H1 (cell line): ENCODE results near the gene DHX58. TPM values are rescaled to one million over a fixed set of nuclear protein-coding genes. Genes with fewer than 3 reads are reported as not detected.

Source experiments
- CTCF ChIA-PET: fragments of 300-600 bp; sonication (Branson Sonifier 250); formaldehyde crosslinking; loops from one replicate; lab custom pipeline; 2021; ENCODE audit not compliant: partially characterized antibody; lab: Charles Lee
- POLR2A ChIA-PET: fragments of 300-600 bp; sonication (Branson Sonifier 250); formaldehyde crosslinking; loops from one replicate; lab custom pipeline; 2021; ENCODE audit warnings: inconsistent platforms; ENCODE audit not compliant: partially characterized antibody; lab: Charles Lee
- DNase-seq, 2 experiments: peaks; one replicate each; pipeline versions ENCODE4 v3.0.0 to v3.0.0-alpha.2; 2010 to 2022; ENCODE audit warnings: low spot score in 2 of 2, low read depth in 1 of 2, mixed read lengths in 1 of 2
- FAIRE-seq: peaks from 2 replicates; lab custom pipeline; 2011; peaks lifted over from hg19 to GRCh38; lab: Jason Lieb, UNC
- H2AFZ ChIP-seq: 2 replicates; pipeline ENCODE4 v1.8.1; 2012; ENCODE audit warnings: low read length, inconsistent platforms
- H2AK5ac ChIP-seq: 2 replicates; pipeline ENCODE4 v1.6.1; 2013; ENCODE audit warnings: low read depth, low read length
- H2BK120ac ChIP-seq: replicated peaks from 2 replicates; pipeline ENCODE3; 2013; ENCODE audit warnings: low read depth, low read length, inconsistent platforms
- H2BK12ac ChIP-seq: 2 replicates; pipeline ENCODE4 v1.6.1; 2013; ENCODE audit warnings: low read depth, low read length
- H2BK15ac ChIP-seq: 2 replicates; pipeline ENCODE4 v1.6.1; 2013; ENCODE audit warnings: low read length
- H2BK20ac ChIP-seq: 2 replicates; pipeline ENCODE4 v1.6.1; 2013; ENCODE audit warnings: low read length
- H2BK5ac ChIP-seq: 2 replicates; pipeline ENCODE4 v1.6.1; 2013; ENCODE audit warnings: low read depth, low read length
- H3K14ac ChIP-seq: 2 replicates; pipeline ENCODE4 v1.6.1; 2013; ENCODE audit warnings: inconsistent platforms; ENCODE audit not compliant: insufficient read length
- H3K18ac ChIP-seq: 2 replicates; pipeline ENCODE4 v1.6.1; 2013; ENCODE audit warnings: low read length; ENCODE audit errors: extremely low read depth
- H3K23ac ChIP-seq: 2 replicates; pipeline ENCODE4 v1.6.1; 2013; ENCODE audit warnings: inconsistent platforms; ENCODE audit not compliant: insufficient read length
- H3K23me2 ChIP-seq: 2 replicates; pipeline ENCODE4 v1.6.1; 2013; ENCODE audit warnings: low read depth, low read length
- H3K27ac ChIP-seq: 2 replicates; pipeline ENCODE4 v1.6.1; 2011; ENCODE audit warnings: low read depth, low read length, inconsistent platforms
- H3K27me3 ChIP-seq, 4 experiments: replicated peaks in 1 of 4; 1 replicate in 1 of 4; 2 replicates in 3 of 4; pipeline versions ENCODE4 v1.6.1 to v1.8.1; 2011 to 2013; ENCODE audit warnings: low read length in 3 of 4, mild to moderate bottlenecking in 3 of 4, inconsistent platforms in 2 of 4, mixed read lengths in 2 of 4, moderate library complexity in 1 of 4; ENCODE audit not compliant: control insufficient read depth in 3 of 4, insufficient read depth in 3 of 4; ENCODE audit errors: extremely low read depth in 1 of 4
- H3K36me3 ChIP-seq, 4 experiments: 2 replicates each; pipeline versions ENCODE4 v1.6.1 to v1.8.1; 2011 to 2013; ENCODE audit warnings: mild to moderate bottlenecking in 4 of 4, low read length in 3 of 4, moderate library complexity in 2 of 4, control low read depth in 1 of 4, inconsistent platforms in 1 of 4; ENCODE audit not compliant: insufficient read depth in 4 of 4, control insufficient read depth in 2 of 4
- H3K4ac ChIP-seq: replicated peaks from 2 replicates; pipeline ENCODE3; 2013; ENCODE audit warnings: low read length, low read depth, mixed read lengths, inconsistent platforms; ENCODE audit not compliant: insufficient read length
- H3K4me1 ChIP-seq, 4 experiments: replicated peaks in 1 of 4; 1 replicate in 1 of 4; 2 replicates in 3 of 4; pipeline versions ENCODE4 v1.6.1 to v1.8.1; 2011 to 2013; ENCODE audit warnings: low read length in 3 of 4, inconsistent platforms in 2 of 4, mixed read lengths in 1 of 4; ENCODE audit not compliant: insufficient read depth in 4 of 4, control insufficient read depth in 3 of 4
- H3K4me2 ChIP-seq, 2 experiments: 2 replicates each; pipeline versions ENCODE4 v1.6.1 to v1.8.1; 2011 to 2013; ENCODE audit warnings: low read depth in 2 of 2, low read length in 2 of 2, control low read depth in 1 of 2, inconsistent platforms in 1 of 2, mild to moderate bottlenecking in 1 of 2; ENCODE audit not compliant: insufficient read depth in 1 of 2
- H3K4me3 ChIP-seq, 4 experiments: fragments of 200-600, 300-600 bp in 1 of 4; sonication (generic), shearing (Covaris generic), sonication (Bioruptor Twin) in 1 of 4; 2 replicates each; pipeline versions ENCODE4 v1.5.1 to v1.8.1; 2011 to 2016; ENCODE audit warnings: low read length in 4 of 4, low read depth in 3 of 4, control low read depth in 2 of 4, inconsistent platforms in 2 of 4, mild to moderate bottlenecking in 2 of 4, mixed read lengths in 1 of 4, moderate library complexity in 1 of 4; ENCODE audit not compliant: insufficient read depth in 2 of 4; ENCODE audit errors: extremely low read depth in 1 of 4
- H3K56ac ChIP-seq: replicated peaks from 2 replicates; pipeline ENCODE3; 2013; ENCODE audit warnings: low read depth, mild to moderate bottlenecking, mixed read lengths, low read length, inconsistent platforms; ENCODE audit not compliant: insufficient read length
- H3K79me1 ChIP-seq: 2 replicates; pipeline ENCODE4 v1.6.1; 2013; ENCODE audit warnings: low read depth, low read length, control low read depth
- H3K79me2 ChIP-seq, 2 experiments: 2 replicates each; pipeline versions ENCODE4 v1.6.1 to v1.8.1; 2012 to 2013; ENCODE audit warnings: low read length in 2 of 2, mild to moderate bottlenecking in 2 of 2, inconsistent platforms in 1 of 2; ENCODE audit not compliant: insufficient read depth in 2 of 2, control insufficient read depth in 1 of 2
- H3K9ac ChIP-seq, 4 experiments: replicated peaks in 1 of 4; 1 replicate in 1 of 4; 2 replicates in 3 of 4; pipeline versions ENCODE4 v1.6.1 to v1.8.1; 2011 to 2013; ENCODE audit warnings: low read depth in 3 of 4, low read length in 3 of 4, control low read depth in 2 of 4, mild to moderate bottlenecking in 2 of 4, moderate library complexity in 2 of 4, inconsistent platforms in 1 of 4; ENCODE audit errors: extremely low read depth in 1 of 4
- H3K9me3 ChIP-seq, 2 experiments: 2 replicates each; pipeline versions ENCODE4 v1.6.1 to v1.8.1; 2012 to 2013; ENCODE audit warnings: mild to moderate bottlenecking in 2 of 2, moderate library complexity in 2 of 2, control low read depth in 1 of 2, inconsistent platforms in 1 of 2, low read depth in 1 of 2, low read length in 1 of 2, mixed read lengths in 1 of 2; ENCODE audit not compliant: insufficient read depth in 2 of 2
- H4K20me1 ChIP-seq, 2 experiments: replicated peaks in 1 of 2; 2 replicates each; pipeline versions ENCODE3 to v1.8.1; 2011 to 2013; ENCODE audit warnings: inconsistent platforms in 2 of 2, low read length in 2 of 2, mild to moderate bottlenecking in 1 of 2; ENCODE audit not compliant: insufficient read depth in 2 of 2, control insufficient read depth in 1 of 2
- H4K5ac ChIP-seq: 2 replicates; pipeline ENCODE4 v1.6.1; 2013; ENCODE audit warnings: low read length, low read depth, mixed read lengths, inconsistent platforms; ENCODE audit not compliant: insufficient read length
- H4K8ac ChIP-seq: 2 replicates; pipeline ENCODE4 v1.8.0; 2013; ENCODE audit warnings: mild to moderate bottlenecking, moderate library complexity, low read length, inconsistent platforms; ENCODE audit not compliant: insufficient read depth; ENCODE audit errors: extremely low read depth
- H4K91ac ChIP-seq: replicated peaks from 2 replicates; pipeline ENCODE3; 2013; ENCODE audit warnings: low read length, mixed read lengths, inconsistent platforms; ENCODE audit not compliant: insufficient read length
- CREB1 ChIP-seq: IDR thresholded peaks from 2 replicates; pipeline ENCODE4 v1.6.1; 2012; ENCODE audit warnings: inconsistent platforms
- FOSL1 ChIP-seq: IDR thresholded peaks from 2 replicates; pipeline ENCODE4 v1.6.1; 2011; ENCODE audit warnings: mild to moderate bottlenecking, low read depth, low read length, moderate library complexity; ENCODE audit not compliant: insufficient read depth
- RFX5 ChIP-seq: IDR thresholded peaks from 2 replicates; pipeline ENCODE4 v1.6.1; 2011; ENCODE audit warnings: low read depth, low read length, improper control_type of control experiment, borderline replicate concordance
- SIN3A ChIP-seq, 2 experiments: IDR thresholded peaks in 1 of 2; conservative IDR thresholded peaks in 1 of 2; 2 replicates each; pipeline ENCODE4 v1.6.1; 2011 to 2012; ENCODE audit warnings: low read length in 2 of 2, improper control_type of control experiment in 1 of 2, low read depth in 1 of 2, mild to moderate bottlenecking in 1 of 2
- SUZ12 ChIP-seq: fragments of 200-600 bp; sonication (generic); IDR thresholded peaks from 2 replicates; pipeline ENCODE4 v1.6.1; 2012; ENCODE audit warnings: mild to moderate bottlenecking, inconsistent platforms, low read length, moderate library complexity, mixed read lengths
- TEAD4 ChIP-seq: IDR thresholded peaks from 2 replicates; pipeline ENCODE4 v1.6.1; 2012; ENCODE audit warnings: low read depth, low read length, inconsistent platforms, mixed read lengths
- WGBS, 2 experiments: shearing (Covaris generic) in 1 of 2; methylation state at CpG; one replicate each; pipeline versions ENCODE4 v1.1.6 to v1.1.7; 2013 to 2015; ENCODE audit warnings: low lambda C conversion rate in 2 of 2, mixed read lengths in 2 of 2, inconsistent platforms in 1 of 2, low coverage in 1 of 2, missing lambda C conversion rate in 1 of 2; ENCODE audit not compliant: insufficient replicate concordance in 2 of 2, insufficient coverage in 1 of 2, insufficient read length in 1 of 2; ENCODE audit errors: extremely low coverage in 1 of 2, missing lambda C conversion rate in 1 of 2; 5-methylcytosine and 5-hydroxymethylcytosine counted together
- polyA plus RNA-seq, 7 experiments: library from polyadenylated mRNA; depleted of rRNA in 3 of 7; stranded (reverse) in 5 of 7; unstranded in 2 of 7; fragments of >200 nt in 5 of 7; fragments of 200-250 nt in 2 of 7; gene quantifications; 1 replicate in 5 of 7; 2 replicates in 1 of 7; 4 replicates in 1 of 7; pipeline versions ENCODE4 v1.2.1 to v1.2.3, GENCODE V29; 2011 to 2013; ENCODE audit warnings: missing spikeins in 2 of 7, mixed read lengths in 2 of 7
- total RNA-seq: library from RNA; stranded (reverse); fragmentation: NEBNext Ultra II Directional; extraction: Animal tissue kit (Norgen Biotek cat#: 25700); gene quantifications from 2 replicates; pipeline ENCODE4 v1.2.1, GENCODE V29; 2021
- TF ChIP-seq, protein P1 (sequence below), 3 experiments: IDR thresholded peaks; 1 replicate in 2 of 3; 2 replicates in 1 of 3; pipeline versions ENCODE4 v1.5.1 to v1.6.1; 2011; ENCODE audit warnings: low read length in 3 of 3, mild to moderate bottlenecking in 3 of 3, inconsistent platforms in 2 of 3, low read depth in 1 of 3, moderate library complexity in 1 of 3; ENCODE audit not compliant: insufficient read depth in 1 of 3; ENCODE audit errors: control extremely low read depth in 1 of 3
- TF ChIP-seq, protein P2 (sequence below): IDR thresholded peaks from 2 replicates; pipeline ENCODE4 v1.6.1; 2012; ENCODE audit warnings: inconsistent platforms

DHX58 gene
- total and polyA plus RNA-seq, 2 of the 8 experiments (the other 6 are each of a cell fraction or from before 2014, with no cell fraction given): 5.6 to 9.9 TPM

DNA sequence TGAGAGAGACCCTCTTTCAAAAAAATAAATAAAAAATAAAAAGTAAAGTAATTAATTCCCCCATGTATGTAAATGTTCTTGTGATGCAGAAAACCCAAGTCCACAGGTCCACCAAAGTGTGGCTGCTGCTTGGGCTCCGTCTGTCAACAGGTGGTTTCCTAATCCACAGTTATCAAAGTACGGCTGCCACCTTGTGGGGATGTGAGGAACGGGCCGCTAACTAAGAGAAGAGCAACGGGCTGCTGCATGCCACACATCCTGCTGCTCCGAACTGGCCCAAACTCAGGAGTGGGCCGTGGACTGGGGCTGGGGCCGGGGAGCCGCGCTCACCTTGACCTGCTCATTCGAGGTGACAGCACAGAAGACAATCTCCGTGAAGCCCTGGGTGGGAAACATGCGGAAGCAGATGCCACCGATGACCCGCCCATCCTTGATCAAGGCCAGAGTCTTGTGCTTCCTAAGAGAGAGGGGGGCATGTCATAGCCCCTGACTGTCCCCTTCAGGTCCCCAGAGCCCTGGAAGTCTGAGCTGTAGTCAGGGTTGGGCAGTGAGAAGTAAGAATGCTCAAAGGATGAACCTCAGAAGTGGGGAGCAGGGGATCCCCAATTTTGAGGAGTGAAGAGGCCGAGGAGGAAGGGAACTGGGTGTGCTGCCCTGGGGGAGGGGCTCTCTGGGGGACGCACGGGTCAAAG, 4.3 kb upstream of the DHX58 start:
- peak; percentile 62 for FAIRE-seq
- no peak overlapping the region for H3K4ac ChIP-seq
- no peak for TF ChIP-seq SUZ12
- TF ChIP-seq SIN3A (conservative IDR thresholded peaks at IDR 0.05 in 1 of 2, IDR thresholded peaks at IDR 0.05 in 1 of 2; ENCODE audit: low read depth in 1 of 2, low read length in 2 of 2): peak in 1 of 2 experiments; percentile 76; a peak in 1 of 4 replicates
- TF ChIP-seq RFX5: no peak
- no peak for TF ChIP-seq FOSL1
- TF ChIP-seq, protein P1, sequence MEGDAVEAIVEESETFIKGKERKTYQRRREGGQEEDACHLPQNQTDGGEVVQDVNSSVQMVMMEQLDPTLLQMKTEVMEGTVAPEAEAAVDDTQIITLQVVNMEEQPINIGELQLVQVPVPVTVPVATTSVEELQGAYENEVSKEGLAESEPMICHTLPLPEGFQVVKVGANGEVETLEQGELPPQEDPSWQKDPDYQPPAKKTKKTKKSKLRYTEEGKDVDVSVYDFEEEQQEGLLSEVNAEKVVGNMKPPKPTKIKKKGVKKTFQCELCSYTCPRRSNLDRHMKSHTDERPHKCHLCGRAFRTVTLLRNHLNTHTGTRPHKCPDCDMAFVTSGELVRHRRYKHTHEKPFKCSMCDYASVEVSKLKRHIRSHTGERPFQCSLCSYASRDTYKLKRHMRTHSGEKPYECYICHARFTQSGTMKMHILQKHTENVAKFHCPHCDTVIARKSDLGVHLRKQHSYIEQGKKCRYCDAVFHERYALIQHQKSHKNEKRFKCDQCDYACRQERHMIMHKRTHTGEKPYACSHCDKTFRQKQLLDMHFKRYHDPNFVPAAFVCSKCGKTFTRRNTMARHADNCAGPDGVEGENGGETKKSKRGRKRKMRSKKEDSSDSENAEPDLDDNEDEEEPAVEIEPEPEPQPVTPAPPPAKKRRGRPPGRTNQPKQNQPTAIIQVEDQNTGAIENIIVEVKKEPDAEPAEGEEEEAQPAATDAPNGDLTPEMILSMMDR (IDR thresholded peaks at IDR 0.05; ENCODE audit: control extremely low read depth in 1 of 3, insufficient read depth in 1 of 3, low read depth in 1 of 3, low read length in 3 of 3): peak; percentile 85 to 94 (median 88)
- TF ChIP-seq TEAD4: 0 out of 2 replicates have a peak, but pooled peaks have one; percentile 9
- no peak for TF ChIP-seq CREB1
- TF ChIP-seq, protein P2, sequence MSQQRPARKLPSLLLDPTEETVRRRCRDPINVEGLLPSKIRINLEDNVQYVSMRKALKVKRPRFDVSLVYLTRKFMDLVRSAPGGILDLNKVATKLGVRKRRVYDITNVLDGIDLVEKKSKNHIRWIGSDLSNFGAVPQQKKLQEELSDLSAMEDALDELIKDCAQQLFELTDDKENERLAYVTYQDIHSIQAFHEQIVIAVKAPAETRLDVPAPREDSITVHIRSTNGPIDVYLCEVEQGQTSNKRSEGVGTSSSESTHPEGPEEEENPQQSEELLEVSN: no peak

More for the DNA sequence above, 4.3 kb upstream of the DHX58 start:
- peaks cover 0 to 5% of the 10 kb centered on the region in 2 experiments for H4K20me1 ChIP-seq
- H2BK20ac ChIP-seq: no peak overlapping the region
- no peak overlapping the region for H2BK120ac ChIP-seq
- no peak overlapping the region for H2BK15ac ChIP-seq
- no peak overlapping the region for H3K23ac ChIP-seq
- no peak overlapping the region for H3K14ac ChIP-seq
- no peaks in the 10 kb centered on the region for H3K79me2 ChIP-seq
- H3K56ac ChIP-seq: no peak overlapping the region
- no peak overlapping the region for H3K27ac ChIP-seq
- no peaks in the 10 kb centered on the region for H3K9me3 ChIP-seq
- DNase-seq: peak; percentile 56 to 86
- 60% methylated on average over 15 of the region's 18 CpGs; no CpG with 5 or more reads in 1 of the 2 experiments for WGBS, 2 experiments
- no peak overlapping the region for H3K9ac ChIP-seq
- no peak overlapping the region for H3K4me3 ChIP-seq
- H4K91ac ChIP-seq: no peak overlapping the region
- H3K27me3 ChIP-seq: no peaks in the 10 kb centered on the region
- no peak overlapping the region; the same call in 1 of the 2 replicates for H4K8ac ChIP-seq
- no peak overlapping the region; the same call in 1 of the 2 replicates for H2BK5ac ChIP-seq
- no peak overlapping the region for H3K4me2 ChIP-seq
- H3K79me1 ChIP-seq: no peaks in the 10 kb centered on the region; the same call in 1 of the 2 replicates
- no peak overlapping the region for H2AK5ac ChIP-seq
- ChIA-PET POLR2A (interaction anchor here (0.9 kb wide), 1 partner anchor 172 kb away, joined by 3 read pairs; no protein-coding TSS in a partner anchor), CTCF (interaction anchor here (0.6 to 39.4 kb wide), 16 partner anchors 14 to 185 kb away, joined by 3 to 1084 read pairs (median 9); partner anchors contain the start of genes DNAJC7, KCNH4, NKIRAS2 and ZNF385C)
- H4K5ac ChIP-seq: no peak overlapping the region
- H3K23me2 ChIP-seq: peaks cover 3% of the 10 kb centered on the region
- no peak overlapping the region for H2AFZ ChIP-seq
- no peak overlapping the region for H3K18ac ChIP-seq
- H2BK12ac ChIP-seq: no peak overlapping the region
- H3K36me3 ChIP-seq: peaks cover 3 to 20% (median 5%) of the 10 kb centered on the region in 4 experiments; a peak in 6 of 8 replicates
- peaks cover 0 to 13% (median 6%) of the 10 kb centered on the region in 4 experiments; a peak in 6 of 7 replicates for H3K4me1 ChIP-seq
